Neutrophil (primary cell): ENCODE measurements around the gene NELL2.

Source experiments
- H3K27ac ChIP-seq: fragments of 200-600 bp; sonication (generic); 2 replicates; pipeline ENCODE4 v1.5.1; 2016; ENCODE audit warnings: mild to moderate bottlenecking, moderate library complexity
- H3K27me3 ChIP-seq: fragments of 200-600 bp; sonication (generic); 2 replicates; pipeline ENCODE4 v1.6.0; 2016; ENCODE audit warnings: mild to moderate bottlenecking
- H3K36me3 ChIP-seq: fragments of 200-600 bp; sonication (generic); 2 replicates; pipeline ENCODE4 v1.5.1; 2017
- H3K4me1 ChIP-seq, 2 experiments: fragments of 200-600 bp in 1 of 2; sonication (generic) in 1 of 2; 1 replicate in 1 of 2; 2 replicates in 1 of 2; pipeline versions ENCODE4 v1.5.1 to v1.6.1; 2013 to 2016; ENCODE audit warnings: low read depth in 1 of 2, low read length in 1 of 2, mild to moderate bottlenecking in 1 of 2, moderate library complexity in 1 of 2; ENCODE audit not compliant: control insufficient read depth in 1 of 2, insufficient read depth in 1 of 2
- H3K4me3 ChIP-seq, 2 experiments: fragments of 200-600 bp in 1 of 2; sonication (generic) in 1 of 2; 1 replicate in 1 of 2; 2 replicates in 1 of 2; pipeline ENCODE4 v1.5.1; 2013 to 2016; ENCODE audit warnings: low read depth in 1 of 2, low read length in 1 of 2, mild to moderate bottlenecking in 1 of 2, moderate library complexity in 1 of 2
- H3K9me3 ChIP-seq: fragments of 200-600 bp; sonication (generic); 2 replicates; pipeline ENCODE4 v1.5.1; 2016
- CTCF ChIP-seq: fragments of 200-600 bp; sonication (generic); IDR thresholded peaks from 2 replicates; pipeline ENCODE4 v1.5.1; 2016; ENCODE audit warnings: antibody characterized with exemption

NELL2 gene

GRCh38 chr12:44460261-44460660 lies 415.9 kb downstream of the NELL2 start:
- TF ChIP-seq CTCF = no peak
- no peak overlapping the region for H3K4me3 ChIP-seq
- no peaks in the 10 kb centered on the region for H3K36me3 ChIP-seq
- H3K27me3 ChIP-seq = no peaks in the 10 kb centered on the region
- no peaks in the 10 kb centered on the region for H3K4me1 ChIP-seq
- no peak overlapping the region for H3K27ac ChIP-seq
- no peaks in the 10 kb centered on the region for H3K9me3 ChIP-seq

- TF ChIP-seq CTCF = no peak
- H3K4me3 ChIP-seq = no peak overlapping the region
- H3K27ac ChIP-seq = no peak overlapping the region
- H3K9me3 ChIP-seq = no peaks in the 10 kb centered on the region
- no peaks in the 10 kb centered on the region for H3K4me1 ChIP-seq
- no peaks in the 10 kb centered on the region for H3K36me3 ChIP-seq
- H3K27me3 ChIP-seq = no peaks in the 10 kb centered on the region
Measured at GRCh38 chr12:44459569-44459968, 416.5 kb downstream of the NELL2 start.
